ENCODE measurements around the gene ALG14. TPM values are rescaled to one million over a fixed set of nuclear protein-coding genes. Genes with fewer than 3 reads are reported as not detected.
"Not testable (repeated sequence)": the region's sequence is repeated elsewhere in the genome, so short reads cannot be mapped to it uniquely, and the experiment has no call there.

The ALG14 gene
- total RNA-seq, 2 experiments from 2014 or later = 2.5 to 2.9 TPM

DNA sequence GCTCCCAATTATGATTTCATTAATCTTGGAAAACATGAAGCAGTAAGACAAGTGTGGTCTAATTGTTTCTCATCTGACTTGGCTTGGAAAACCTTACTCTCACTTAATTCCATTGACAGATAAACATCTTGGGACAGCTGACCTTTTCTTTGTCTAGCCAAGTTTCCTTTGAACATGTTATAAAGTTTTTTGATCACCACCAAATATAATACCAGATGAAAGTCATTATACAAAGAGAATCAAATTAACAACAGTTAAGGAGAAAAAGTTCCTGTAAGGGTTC, 50.2 kb downstream of the ALG14 start:
- Mint-ChIP-seq H3K27ac (no peak overlapping the region), H3K27me3 (no peaks in the 10 kb centered on the region), H3K9me3 (no peaks in the 10 kb centered on the region), H3K36me3 (ENCODE audit: low read depth) (peaks cover 12% of the 10 kb centered on the region), H3K4me1 (ENCODE audit: low read depth) (no peaks in the 10 kb centered on the region), H3K4me3 (no peak overlapping the region)
- ATAC-seq (no peak), DNase-seq (no peak)
- ChIA-PET POLR2A (no interaction called here), CTCF (interaction anchor here (0.8 kb wide), 1 partner anchor 21 kb away, joined by 3 read pairs; no protein-coding TSS in a partner anchor)
- intact Hi-C loops (cut with micrococcal nuclease) = no loop called here
- TF ChIP-seq, protein P1, sequence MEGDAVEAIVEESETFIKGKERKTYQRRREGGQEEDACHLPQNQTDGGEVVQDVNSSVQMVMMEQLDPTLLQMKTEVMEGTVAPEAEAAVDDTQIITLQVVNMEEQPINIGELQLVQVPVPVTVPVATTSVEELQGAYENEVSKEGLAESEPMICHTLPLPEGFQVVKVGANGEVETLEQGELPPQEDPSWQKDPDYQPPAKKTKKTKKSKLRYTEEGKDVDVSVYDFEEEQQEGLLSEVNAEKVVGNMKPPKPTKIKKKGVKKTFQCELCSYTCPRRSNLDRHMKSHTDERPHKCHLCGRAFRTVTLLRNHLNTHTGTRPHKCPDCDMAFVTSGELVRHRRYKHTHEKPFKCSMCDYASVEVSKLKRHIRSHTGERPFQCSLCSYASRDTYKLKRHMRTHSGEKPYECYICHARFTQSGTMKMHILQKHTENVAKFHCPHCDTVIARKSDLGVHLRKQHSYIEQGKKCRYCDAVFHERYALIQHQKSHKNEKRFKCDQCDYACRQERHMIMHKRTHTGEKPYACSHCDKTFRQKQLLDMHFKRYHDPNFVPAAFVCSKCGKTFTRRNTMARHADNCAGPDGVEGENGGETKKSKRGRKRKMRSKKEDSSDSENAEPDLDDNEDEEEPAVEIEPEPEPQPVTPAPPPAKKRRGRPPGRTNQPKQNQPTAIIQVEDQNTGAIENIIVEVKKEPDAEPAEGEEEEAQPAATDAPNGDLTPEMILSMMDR (IDR thresholded peaks at IDR 0.05) = no peak

DNA sequence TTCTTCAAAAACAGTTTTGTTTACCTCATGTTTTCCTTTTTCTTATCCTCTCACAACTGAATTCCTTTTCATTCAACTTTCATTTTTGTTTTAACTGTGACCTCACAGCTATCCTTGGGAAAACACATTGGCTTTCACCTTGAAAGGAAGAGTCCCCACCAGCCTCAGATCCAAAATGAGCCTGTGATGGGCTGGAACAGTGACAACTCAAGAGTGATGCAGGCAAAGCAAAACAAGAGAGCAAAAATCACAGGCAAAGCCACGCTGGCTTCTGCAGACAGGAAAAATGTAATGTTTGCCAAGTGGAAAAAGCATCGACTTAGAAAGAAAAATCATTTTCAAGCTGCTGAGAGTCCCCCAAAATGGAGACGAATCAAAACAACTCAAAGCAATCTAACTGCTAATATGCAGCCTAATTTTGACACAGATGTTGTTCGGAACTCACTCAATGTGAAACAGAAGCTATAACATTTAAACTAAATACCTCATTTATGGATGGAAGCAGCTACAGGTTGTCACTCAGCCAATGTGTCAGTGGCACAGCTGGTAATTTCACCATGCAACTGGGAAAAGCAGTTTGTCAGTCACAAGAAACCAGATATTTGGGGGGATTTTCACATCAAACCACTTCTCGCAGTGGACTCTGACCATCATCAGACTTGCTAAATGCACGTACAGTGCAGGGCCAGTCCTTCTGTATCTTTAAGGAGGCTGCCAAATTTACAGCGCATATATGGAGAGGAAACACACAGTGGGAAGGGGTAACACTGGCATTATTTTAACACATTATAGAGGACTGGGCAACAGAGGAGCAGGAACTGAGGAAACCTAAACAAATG, 50.7 kb downstream of the ALG14 start:
- ATAC-seq (no peak), DNase-seq (no peak)
- TF ChIP-seq, protein P1 (IDR thresholded peaks at IDR 0.05) = no peak
- Mint-ChIP-seq H3K4me3 (no peak overlapping the region), H3K27me3 (no peaks in the 10 kb centered on the region), H3K9me3 (no peaks in the 10 kb centered on the region), H3K4me1 (ENCODE audit: low read depth) (no peaks in the 10 kb centered on the region), H3K27ac (no peak overlapping the region), H3K36me3 (ENCODE audit: low read depth) (peaks cover 12% of the 10 kb centered on the region)
- POLR2A ChIA-PET = no interaction called here
- intact Hi-C loops (cut with micrococcal nuclease) = no loop called here
- CTCF ChIA-PET = interaction anchor here (0.8 kb wide), 1 partner anchor 22 kb away, joined by 3 read pairs; no protein-coding TSS in a partner anchor

DNA sequence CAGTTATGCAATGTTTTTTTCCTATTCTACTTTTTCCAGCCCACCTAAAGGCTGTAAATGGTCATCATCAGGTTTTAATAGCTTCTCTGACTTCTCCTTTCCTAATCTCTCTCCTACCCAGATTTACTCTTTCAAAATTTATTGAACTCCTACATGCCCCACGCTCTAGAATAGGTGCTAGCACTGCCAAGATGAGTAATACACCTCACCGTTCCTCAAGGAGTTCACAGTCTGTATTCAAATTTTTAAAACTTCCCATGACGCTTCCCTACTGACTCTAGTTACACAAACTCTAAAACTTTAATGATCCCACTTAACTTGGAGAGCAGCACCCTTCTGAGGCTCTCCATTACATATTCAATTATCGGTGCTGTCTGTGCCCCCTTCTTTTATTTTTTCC, 51.6 kb downstream of the ALG14 start:
- TF ChIP-seq, protein P1 (IDR thresholded peaks at IDR 0.05) = no peak
- intact Hi-C loops (cut with micrococcal nuclease) = no loop called here
- no peak for DNase-seq
- no peaks in the 10 kb centered on the region for H3K27me3 Mint-ChIP-seq
- H3K36me3 Mint-ChIP-seq (ENCODE audit: low read depth) = peaks cover 8% of the 10 kb centered on the region
- H3K4me3 Mint-ChIP-seq = no peak overlapping the region
- H3K4me1 Mint-ChIP-seq (ENCODE audit: low read depth) = no peaks in the 10 kb centered on the region
- no peaks in the 10 kb centered on the region for H3K9me3 Mint-ChIP-seq
- H3K27ac Mint-ChIP-seq = no peak overlapping the region
- ChIA-PET POLR2A (no interaction called here), CTCF (interaction anchor here (0.6 kb wide), 1 partner anchor 167 kb away, joined by 3 read pairs; no protein-coding TSS in a partner anchor)
- no peak for ATAC-seq

DNA sequence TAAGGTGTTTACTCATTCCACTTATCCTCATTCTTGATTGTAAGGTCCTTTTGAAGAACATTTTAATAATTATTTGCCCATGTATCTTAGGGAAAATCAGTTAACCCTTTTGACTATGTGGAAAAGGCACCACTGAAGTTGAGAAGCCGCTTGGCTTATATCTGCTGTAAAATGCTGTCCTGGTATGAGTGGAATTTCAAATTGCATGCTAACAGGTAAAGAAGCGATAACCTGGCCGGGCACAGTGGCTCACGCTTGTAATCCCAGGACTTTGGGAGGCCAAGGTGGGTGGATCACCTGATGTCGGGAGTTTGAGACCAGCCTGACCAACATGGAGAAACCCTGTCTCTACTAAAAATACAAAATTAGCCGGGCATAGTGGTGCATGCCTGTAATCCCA, 53.3 kb downstream of the ALG14 start:
- H3K36me3 Mint-ChIP-seq (ENCODE audit: low read depth); intact Hi-C loops (cut with micrococcal nuclease); H3K4me3 Mint-ChIP-seq; H3K27me3 Mint-ChIP-seq; H3K9me3 Mint-ChIP-seq; H3K27ac Mint-ChIP-seq; ATAC-seq; POLR2A ChIA-PET; DNase-seq; CTCF ChIA-PET; H3K4me1 Mint-ChIP-seq (ENCODE audit: low read depth): not testable (repeated sequence)

DNA sequence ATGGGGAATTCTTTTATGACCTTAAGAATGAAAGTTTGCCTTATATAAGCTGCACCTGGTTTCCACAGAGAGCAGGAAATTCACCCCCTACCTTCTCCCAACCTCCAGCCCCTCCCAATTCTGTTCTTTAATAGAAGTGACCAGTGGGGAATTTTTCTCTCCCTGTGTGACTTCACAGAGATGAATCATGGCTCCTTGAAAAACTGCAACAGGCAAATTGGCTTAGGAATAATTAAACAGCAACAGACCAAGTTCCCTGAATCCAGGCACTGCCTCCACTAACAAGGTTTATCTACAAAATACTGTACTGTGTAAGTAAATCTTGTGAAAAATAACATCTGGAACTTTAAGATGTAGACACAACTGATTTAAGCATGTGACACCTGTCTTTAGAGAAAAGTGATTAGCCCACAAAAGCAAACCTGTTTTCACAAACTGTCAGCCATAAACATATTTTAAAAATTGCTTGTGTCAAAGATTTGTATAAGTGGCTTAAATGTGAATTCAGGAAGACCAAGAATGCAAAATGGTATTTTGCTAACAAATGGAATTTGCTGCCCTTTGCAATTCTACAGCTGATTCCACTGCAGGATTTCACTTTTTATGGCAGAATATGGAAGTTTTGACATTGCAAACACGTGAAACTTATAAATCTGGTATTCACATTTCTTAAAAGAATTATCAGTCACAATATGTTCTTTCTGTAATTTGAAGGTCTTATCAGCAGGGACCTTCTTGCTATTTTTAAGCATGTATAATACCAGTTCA, 54.0 kb downstream of the ALG14 start:
- POLR2A ChIA-PET = no interaction called here
- Mint-ChIP-seq H3K36me3 (ENCODE audit: low read depth) (no peaks in the 10 kb centered on the region), H3K27ac (no peak overlapping the region), H3K4me1 (ENCODE audit: low read depth) (no peaks in the 10 kb centered on the region), H3K27me3 (no peaks in the 10 kb centered on the region), H3K9me3 (no peaks in the 10 kb centered on the region), H3K4me3 (no peak overlapping the region)
- DNase-seq (no peak), ATAC-seq (no peak)
- intact Hi-C loops (cut with micrococcal nuclease) = no loop called here
- TF ChIP-seq, protein P1 (IDR thresholded peaks at IDR 0.05) = no peak
- CTCF ChIA-PET = no interaction called here
